ENCODE measurements around the gene TSPAN5. TPM values are rescaled to one million over a fixed set of nuclear protein-coding genes. Genes with fewer than 3 reads are reported as not detected.
A peak's percentile ranks its signal among the peaks of the same experiment; 100 is the strongest.

The TSPAN5 gene
- total RNA-seq, 1 experiment from 2014 or later, result 12.4 TPM

DNA sequence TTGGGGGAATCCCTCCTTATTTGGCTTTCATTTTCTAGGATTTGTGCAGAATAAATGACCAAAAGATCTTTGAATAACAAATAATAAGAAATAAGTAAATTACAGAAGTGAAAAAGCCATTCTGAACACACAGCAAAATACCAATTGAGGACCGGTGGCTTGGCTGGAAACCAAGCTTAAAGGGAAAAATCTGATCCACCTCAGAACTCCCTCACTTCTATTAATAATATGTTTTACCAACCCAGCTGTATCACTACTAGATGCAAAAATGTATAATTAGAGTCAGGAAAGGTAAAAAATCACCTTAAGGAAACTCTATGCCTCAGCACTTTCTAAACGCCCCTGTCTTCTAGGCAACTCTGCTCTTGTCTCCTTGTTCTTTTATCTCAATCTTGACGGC, 77.3 kb downstream of the TSPAN5 start:
- Histone ChIP-seq H3K36me3 (ENCODE audit: low read depth) (no peaks in the 10 kb centered on the region), H3K79me2 (ENCODE audit: low read depth) (peaks cover 30% of the 10 kb centered on the region), H3K4me1 (replicated peaks; ENCODE audit: insufficient read depth) (peaks cover 35% of the 10 kb centered on the region), H3K4me2 (no peak overlapping the region), H2AFZ (no peak overlapping the region), H3F3A (ENCODE audit: insufficient read depth, low read depth) (peaks cover 6% of the 10 kb centered on the region), H3K4me3 (no peak overlapping the region), H3K27ac (no peak overlapping the region), H3K9me3 (ENCODE audit: insufficient read depth, low read depth) (no peaks in the 10 kb centered on the region), H3K9me2 (ENCODE audit: insufficient read depth) (no peaks in the 10 kb centered on the region), H3K27me3 (ENCODE audit: insufficient read depth, low read depth) (no peaks in the 10 kb centered on the region), H4K20me1 (ENCODE audit: insufficient read depth) (no peaks in the 10 kb centered on the region)
- POLR2A ChIA-PET (ENCODE audit: unreplicated experiment), result no interaction called here
- BruUV-seq (replicated peaks), result no TSS peak
- intact Hi-C loops (cut with micrococcal nuclease; ENCODE audit: unreplicated experiment), result no loop called here
- CTCF ChIA-PET, result no interaction called here
- TF ChIP-seq, protein P1, sequence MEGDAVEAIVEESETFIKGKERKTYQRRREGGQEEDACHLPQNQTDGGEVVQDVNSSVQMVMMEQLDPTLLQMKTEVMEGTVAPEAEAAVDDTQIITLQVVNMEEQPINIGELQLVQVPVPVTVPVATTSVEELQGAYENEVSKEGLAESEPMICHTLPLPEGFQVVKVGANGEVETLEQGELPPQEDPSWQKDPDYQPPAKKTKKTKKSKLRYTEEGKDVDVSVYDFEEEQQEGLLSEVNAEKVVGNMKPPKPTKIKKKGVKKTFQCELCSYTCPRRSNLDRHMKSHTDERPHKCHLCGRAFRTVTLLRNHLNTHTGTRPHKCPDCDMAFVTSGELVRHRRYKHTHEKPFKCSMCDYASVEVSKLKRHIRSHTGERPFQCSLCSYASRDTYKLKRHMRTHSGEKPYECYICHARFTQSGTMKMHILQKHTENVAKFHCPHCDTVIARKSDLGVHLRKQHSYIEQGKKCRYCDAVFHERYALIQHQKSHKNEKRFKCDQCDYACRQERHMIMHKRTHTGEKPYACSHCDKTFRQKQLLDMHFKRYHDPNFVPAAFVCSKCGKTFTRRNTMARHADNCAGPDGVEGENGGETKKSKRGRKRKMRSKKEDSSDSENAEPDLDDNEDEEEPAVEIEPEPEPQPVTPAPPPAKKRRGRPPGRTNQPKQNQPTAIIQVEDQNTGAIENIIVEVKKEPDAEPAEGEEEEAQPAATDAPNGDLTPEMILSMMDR (conservative IDR thresholded peaks at IDR 0.05), result no peak
- no peak for TF ChIP-seq EZH2 (IDR thresholded peaks at IDR 0.05; ENCODE audit: low read depth)
- no peak for DNase-seq

DNA sequence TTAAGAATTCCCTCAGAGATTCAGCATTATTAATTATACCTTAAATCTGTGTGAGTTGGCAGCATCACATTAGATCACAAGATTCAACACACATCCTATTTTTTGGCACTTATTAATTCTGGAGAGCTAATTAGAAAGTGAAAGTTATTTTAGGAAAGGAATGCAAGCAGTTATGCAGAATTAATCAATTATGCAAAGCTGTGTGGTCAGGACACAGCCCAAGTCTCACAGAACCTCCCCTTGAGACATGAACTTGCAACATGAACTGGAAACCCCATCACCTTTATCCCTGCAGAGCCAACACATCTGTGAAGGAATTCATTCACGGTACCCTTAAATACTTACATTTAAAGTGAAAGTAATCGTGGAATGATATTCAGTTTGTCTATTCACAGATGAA, 80.5 kb downstream of the TSPAN5 start:
- Histone ChIP-seq H4K20me1 (ENCODE audit: insufficient read depth) (no peaks in the 10 kb centered on the region), H3K4me3 (no peak overlapping the region), H3K9me3 (ENCODE audit: insufficient read depth, low read depth) (no peaks in the 10 kb centered on the region), H3K27me3 (ENCODE audit: insufficient read depth, low read depth) (no peaks in the 10 kb centered on the region), H3K4me2 (no peak overlapping the region), H3K27ac (no peak overlapping the region), H3F3A (ENCODE audit: insufficient read depth, low read depth) (peaks cover 18% of the 10 kb centered on the region), H3K36me3 (ENCODE audit: low read depth) (no peaks in the 10 kb centered on the region), H3K79me2 (ENCODE audit: low read depth) (peaks cover 27% of the 10 kb centered on the region), H3K4me1 (replicated peaks; ENCODE audit: insufficient read depth) (peaks cover 32% of the 10 kb centered on the region), H2AFZ (no peak overlapping the region), H3K9me2 (ENCODE audit: insufficient read depth) (no peaks in the 10 kb centered on the region)
- ChIA-PET CTCF (no interaction called here), POLR2A (ENCODE audit: unreplicated experiment) (no interaction called here)
- no peak for TF ChIP-seq EZH2 (IDR thresholded peaks at IDR 0.05; ENCODE audit: low read depth)
- TF ChIP-seq, protein P1 (conservative IDR thresholded peaks at IDR 0.05), result no peak
- BruUV-seq (replicated peaks), result no TSS peak
- DNase-seq, result no peak
- intact Hi-C loops (cut with micrococcal nuclease; ENCODE audit: unreplicated experiment), result no loop called here

GRCh38 chr4:98574816-98575215, 83.6 kb downstream of the TSPAN5 start:
- Histone ChIP-seq H3K79me2 (ENCODE audit: low read depth) (peaks cover 10% of the 10 kb centered on the region), H4K20me1 (ENCODE audit: insufficient read depth) (no peaks in the 10 kb centered on the region), H3F3A (ENCODE audit: insufficient read depth, low read depth) (peaks cover 25% of the 10 kb centered on the region), H3K4me3 (no peak overlapping the region), H3K9me2 (ENCODE audit: insufficient read depth) (no peaks in the 10 kb centered on the region), H3K27ac (peak overlapping the region; percentile 91), H3K9me3 (ENCODE audit: insufficient read depth, low read depth) (no peaks in the 10 kb centered on the region), H3K4me2 (peak overlapping the region; percentile 40), H3K27me3 (ENCODE audit: insufficient read depth, low read depth) (no peaks in the 10 kb centered on the region), H3K4me1 (replicated peaks; ENCODE audit: insufficient read depth) (peaks cover 43% of the 10 kb centered on the region), H2AFZ (no peak overlapping the region), H3K36me3 (ENCODE audit: low read depth) (no peaks in the 10 kb centered on the region)
- ChIA-PET POLR2A (ENCODE audit: unreplicated experiment) (no interaction called here), CTCF (no interaction called here)
- DNase-seq, result no peak
- BruUV-seq (replicated peaks), result no TSS peak
- no peak for TF ChIP-seq EZH2 (IDR thresholded peaks at IDR 0.05; ENCODE audit: low read depth)
- TF ChIP-seq, protein P1 (conservative IDR thresholded peaks at IDR 0.05), result no peak
- intact Hi-C loops (cut with micrococcal nuclease; ENCODE audit: unreplicated experiment), result loop anchor here (5.0 kb wide), 1 partner anchor 108 kb away; no protein-coding TSS in a partner anchor
